ENCODE measurements around the gene ISCA2. TPM values are rescaled to one million over a fixed set of nuclear protein-coding genes. Genes with fewer than 3 reads are reported as not detected.

ISCA2 gene
- total and polyA plus RNA-seq, 3 experiments from 2014 or later, result 26.7 to 77.8 (median 28.6) TPM

DNA sequence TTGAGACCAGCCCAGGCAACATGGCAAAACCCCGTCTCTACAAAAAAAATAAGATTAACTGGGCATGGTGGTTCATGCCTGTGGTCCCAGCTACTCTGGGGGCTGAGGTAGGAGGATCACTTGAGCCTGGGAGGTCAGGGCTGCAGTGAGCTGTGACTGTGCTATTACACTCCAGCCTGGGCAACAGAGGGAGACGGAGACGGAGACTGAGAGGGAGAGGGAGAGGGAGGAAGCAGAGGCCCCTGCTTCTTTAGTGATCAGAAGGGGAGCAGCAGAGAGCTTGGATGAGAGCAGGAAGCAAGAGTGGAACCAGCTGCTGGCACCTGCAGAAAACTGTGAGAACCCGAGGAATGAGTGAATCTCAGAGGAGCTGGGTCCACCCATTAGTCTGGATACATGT is 45.9 kb downstream of the ISCA2 start:
- H3K4me1 ChIP-seq (ENCODE audit: insufficient read depth, low read length), result no peaks in the 10 kb centered on the region
- Mint-ChIP-seq H3K36me3 (no peaks in the 10 kb centered on the region), H3K9me3 (no peaks in the 10 kb centered on the region), H3K27ac (no peak overlapping the region), H3K4me1 (no peaks in the 10 kb centered on the region), H3K4me3 (no peak overlapping the region), H3K27me3 (no peaks in the 10 kb centered on the region)
- H3K27ac ChIP-seq (ENCODE audit: low read depth, low read length), result no peak overlapping the region
- no peak overlapping the region for H3K4me3 ChIP-seq (ENCODE audit: low read length)
- no peaks in the 10 kb centered on the region for H3K27me3 ChIP-seq (ENCODE audit: insufficient read depth, low read length, poor library complexity, severe bottlenecking)
- H3K36me3 ChIP-seq (ENCODE audit: insufficient read depth, low read length), result no peaks in the 10 kb centered on the region
- DNase-seq, result no peak
- POLR2A ChIA-PET, result no interaction called here
- CTCF ChIA-PET, result no interaction called here
- no peaks in the 10 kb centered on the region for H3K9me3 ChIP-seq (ENCODE audit: low read length)

DNA sequence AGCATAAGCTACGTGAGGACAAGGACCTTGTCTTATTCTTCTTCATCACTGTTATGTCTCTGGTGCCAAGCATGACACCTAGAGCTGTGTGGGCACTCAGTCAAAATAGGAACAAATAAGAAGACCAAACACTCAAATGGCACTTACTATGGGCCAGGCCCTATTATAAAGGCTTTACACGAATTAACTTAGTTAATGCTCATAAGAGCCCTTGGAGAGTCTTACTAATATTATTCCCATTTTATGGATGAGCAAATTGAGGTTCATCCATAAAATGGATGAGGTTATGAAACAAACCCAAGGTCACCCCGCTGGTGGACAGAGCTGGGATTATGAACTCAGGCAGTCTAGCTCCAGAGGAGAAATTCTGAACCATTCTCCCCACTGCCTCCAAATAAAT is 47.7 kb downstream of the ISCA2 start:
- Mint-ChIP-seq H3K27me3 (peaks cover 0 to 1% of the 10 kb centered on the region in 2 donors), H3K9me3 (no peaks in the 10 kb centered on the region), H3K36me3 (no peaks in the 10 kb centered on the region), H3K27ac (no peak overlapping the region), H3K4me1 (no peaks in the 10 kb centered on the region), H3K4me3 (no peak overlapping the region)
- H3K36me3 ChIP-seq (ENCODE audit: insufficient read depth, low read length), result no peaks in the 10 kb centered on the region
- no peaks in the 10 kb centered on the region for H3K27me3 ChIP-seq (ENCODE audit: insufficient read depth, low read length, poor library complexity, severe bottlenecking)
- H3K9me3 ChIP-seq (ENCODE audit: low read length), result no peaks in the 10 kb centered on the region
- ChIA-PET CTCF (no interaction called here), POLR2A (no interaction called here)
- no peak for DNase-seq
- no peaks in the 10 kb centered on the region for H3K4me1 ChIP-seq (ENCODE audit: insufficient read depth, low read length)
- H3K4me3 ChIP-seq (ENCODE audit: low read length), result no peak overlapping the region
- no peak overlapping the region for H3K27ac ChIP-seq (ENCODE audit: low read depth, low read length)

DNA sequence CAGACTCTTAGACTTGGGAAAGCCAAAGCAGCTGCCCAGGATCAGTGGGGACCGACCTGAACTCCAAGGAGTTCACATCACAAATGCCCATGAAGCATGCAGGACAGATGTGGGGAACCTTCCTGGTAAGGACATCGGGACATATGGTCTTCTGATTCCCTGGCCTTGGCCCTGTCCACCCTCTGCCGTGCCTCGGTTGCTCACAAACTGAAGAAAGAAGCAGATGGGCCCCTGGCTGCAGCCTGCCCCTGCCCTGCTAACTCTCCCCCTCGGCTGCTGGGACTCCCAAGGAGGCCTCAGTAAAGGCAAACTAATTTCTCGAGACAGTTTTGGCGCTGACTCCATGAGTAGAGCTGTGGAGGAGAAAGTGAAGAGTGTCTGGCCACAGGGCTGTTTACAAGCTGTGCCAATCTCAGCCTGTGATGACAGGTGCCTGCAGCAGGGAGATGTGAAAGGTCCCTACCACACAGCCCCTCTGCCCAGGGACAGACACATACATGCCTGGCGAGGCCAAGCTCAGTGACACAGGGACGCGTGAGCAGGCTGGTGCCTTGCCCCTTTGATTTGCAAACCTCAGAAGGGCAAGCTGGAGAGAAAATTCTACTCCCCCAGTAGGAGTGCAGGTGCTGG is 48.6 kb downstream of the ISCA2 start:
- Histone ChIP-seq H3K4me1 (ENCODE audit: insufficient read depth, low read length) (no peaks in the 10 kb centered on the region), H3K4me3 (ENCODE audit: low read length) (no peak overlapping the region), H3K36me3 (ENCODE audit: insufficient read depth, low read length) (no peaks in the 10 kb centered on the region), H3K27ac (ENCODE audit: low read depth, low read length) (no peak overlapping the region), H3K27me3 (ENCODE audit: insufficient read depth, low read length, poor library complexity, severe bottlenecking) (no peaks in the 10 kb centered on the region), H3K9me3 (ENCODE audit: low read length) (no peaks in the 10 kb centered on the region)
- Mint-ChIP-seq H3K4me3 (no peak overlapping the region), H3K36me3 (no peaks in the 10 kb centered on the region), H3K4me1 (no peaks in the 10 kb centered on the region), H3K27me3 (peaks cover 0 to 1% of the 10 kb centered on the region in 2 donors), H3K9me3 (no peaks in the 10 kb centered on the region), H3K27ac (no peak overlapping the region)
- CTCF ChIA-PET, result no interaction called here
- POLR2A ChIA-PET, result no interaction called here
- no peak for DNase-seq

DNA sequence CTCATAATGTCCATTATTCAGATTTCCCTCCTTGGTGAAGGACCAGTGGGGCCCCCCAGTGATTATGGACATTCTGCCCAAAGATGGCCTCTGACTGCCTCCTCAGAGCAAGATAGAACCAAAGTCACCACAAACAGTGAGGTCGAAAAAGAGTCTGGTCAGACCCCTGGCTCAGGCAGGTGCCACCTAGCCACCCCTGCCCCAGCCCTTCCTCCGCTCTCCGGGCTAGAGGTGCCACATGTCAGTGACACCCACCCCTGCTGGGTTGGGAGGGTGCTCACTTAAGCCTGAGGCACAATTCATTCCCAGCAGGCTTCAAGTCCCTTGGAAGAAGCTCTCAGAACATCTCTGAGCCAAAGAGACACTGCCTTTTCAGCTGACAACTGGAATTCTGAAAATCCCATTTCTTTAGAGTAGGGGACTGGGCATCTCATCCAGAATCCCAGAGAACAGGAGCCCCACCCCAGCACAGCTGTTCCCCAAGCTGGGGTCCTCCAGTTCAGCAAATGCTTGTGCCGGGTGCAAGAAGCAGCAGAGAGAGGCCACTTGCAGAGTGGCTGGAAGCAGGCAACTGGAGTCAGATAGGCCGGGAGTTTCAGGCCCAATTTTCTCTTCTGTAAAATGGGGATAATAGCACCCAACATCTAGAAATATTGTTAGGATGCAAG is 50.3 kb downstream of the ISCA2 start:
- Histone ChIP-seq H3K27me3 (ENCODE audit: insufficient read depth, low read length, poor library complexity, severe bottlenecking) (no peaks in the 10 kb centered on the region), H3K4me1 (ENCODE audit: insufficient read depth, low read length) (no peaks in the 10 kb centered on the region), H3K36me3 (ENCODE audit: insufficient read depth, low read length) (no peaks in the 10 kb centered on the region), H3K9me3 (ENCODE audit: low read length) (no peaks in the 10 kb centered on the region), H3K27ac (ENCODE audit: low read depth, low read length) (no peak overlapping the region), H3K4me3 (ENCODE audit: low read length) (no peak overlapping the region)
- ChIA-PET POLR2A (no interaction called here), CTCF (no interaction called here)
- Mint-ChIP-seq H3K36me3 (no peaks in the 10 kb centered on the region), H3K4me3 (no peak overlapping the region), H3K27me3 (peaks cover 0 to 1% of the 10 kb centered on the region in 2 donors), H3K27ac (no peak overlapping the region), H3K4me1 (no peaks in the 10 kb centered on the region), H3K9me3 (no peaks in the 10 kb centered on the region)
- no peak for DNase-seq

DNA sequence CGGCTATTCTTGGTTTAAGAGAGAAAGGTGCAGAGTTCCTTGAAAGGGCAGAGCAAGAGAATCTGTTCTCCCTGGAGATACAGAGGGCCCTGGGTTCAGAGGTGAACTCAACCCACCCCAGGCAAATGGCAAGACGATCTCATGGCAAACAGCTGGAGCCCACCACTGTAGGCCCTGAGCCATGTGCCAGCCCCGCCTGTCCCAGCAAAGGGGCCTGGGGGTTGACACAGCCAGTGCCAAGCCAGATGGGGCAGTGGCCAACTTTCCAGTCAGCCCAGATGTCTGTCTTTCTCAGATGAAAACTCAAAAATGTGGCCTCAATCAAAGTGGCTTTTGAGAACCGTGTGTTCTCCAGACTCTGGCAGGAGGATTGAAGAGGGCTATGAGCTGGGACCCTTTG is 51.8 kb downstream of the ISCA2 start:
- no peak for DNase-seq
- ChIA-PET CTCF (no interaction called here), POLR2A (no interaction called here)
- Histone ChIP-seq H3K4me3 (ENCODE audit: low read length) (no peak overlapping the region), H3K27me3 (ENCODE audit: insufficient read depth, low read length, poor library complexity, severe bottlenecking) (no peaks in the 10 kb centered on the region), H3K4me1 (ENCODE audit: insufficient read depth, low read length) (no peaks in the 10 kb centered on the region), H3K36me3 (ENCODE audit: insufficient read depth, low read length) (no peaks in the 10 kb centered on the region), H3K27ac (ENCODE audit: low read depth, low read length) (no peak overlapping the region), H3K9me3 (ENCODE audit: low read length) (no peaks in the 10 kb centered on the region)
- no peak overlapping the region for H3K27ac Mint-ChIP-seq
- H3K4me3 Mint-ChIP-seq, result no peak overlapping the region
- no peaks in the 10 kb centered on the region for H3K4me1 Mint-ChIP-seq
- no peaks in the 10 kb centered on the region for H3K36me3 Mint-ChIP-seq
- peaks cover 0 to 1% of the 10 kb centered on the region in 2 donors for H3K27me3 Mint-ChIP-seq
- no peaks in the 10 kb centered on the region for H3K9me3 Mint-ChIP-seq

DNA sequence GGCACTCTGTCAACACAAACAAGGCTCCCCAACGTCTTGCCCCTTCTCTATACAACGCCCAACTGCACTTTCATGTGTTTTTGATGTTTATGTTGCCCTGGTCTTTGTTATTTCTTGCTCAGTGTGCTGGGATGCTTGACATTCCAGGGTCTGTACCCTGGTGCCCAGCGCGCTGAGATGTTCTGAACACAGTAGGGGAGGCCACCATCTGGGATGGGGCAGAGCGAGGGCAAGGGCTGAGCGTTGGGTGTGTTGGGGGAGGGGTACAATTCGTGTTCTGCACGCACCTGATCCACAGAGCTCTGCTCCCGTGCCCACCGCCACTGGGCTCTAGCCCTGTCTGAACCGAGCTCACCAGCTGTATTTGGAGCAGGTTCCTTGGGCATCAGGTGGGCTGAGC is 52.9 kb downstream of the ISCA2 start:
- Histone ChIP-seq H3K9me3 (ENCODE audit: low read length) (no peaks in the 10 kb centered on the region), H3K36me3 (ENCODE audit: insufficient read depth, low read length) (no peaks in the 10 kb centered on the region), H3K4me1 (ENCODE audit: insufficient read depth, low read length) (no peaks in the 10 kb centered on the region), H3K4me3 (ENCODE audit: low read length) (no peak overlapping the region), H3K27me3 (ENCODE audit: insufficient read depth, low read length, poor library complexity, severe bottlenecking) (no peaks in the 10 kb centered on the region), H3K27ac (ENCODE audit: low read depth, low read length) (no peak overlapping the region)
- no peak overlapping the region for H3K4me3 Mint-ChIP-seq
- ChIA-PET CTCF (no interaction called here), POLR2A (no interaction called here)
- H3K27ac Mint-ChIP-seq, result no peak overlapping the region
- DNase-seq, result no peak
- H3K36me3 Mint-ChIP-seq, result peaks cover 0 to 3% (median 0%) of the 10 kb centered on the region in 3 donors
- no peaks in the 10 kb centered on the region for H3K9me3 Mint-ChIP-seq
- no peaks in the 10 kb centered on the region for H3K4me1 Mint-ChIP-seq
- peaks cover 0 to 1% of the 10 kb centered on the region in 2 donors for H3K27me3 Mint-ChIP-seq

Other genes starting within 250 kb of the ISCA2 start
- gene ABCD4, start 190.8 kb upstream of the ISCA2 start, total RNA-seq, result 10 to 100 TPM; 38.2 to 40.5 TPM
- gene ABCD4, start 190.8 kb upstream of the ISCA2 start, polyA plus RNA-seq, result 25.0 TPM
- gene VRTN, start 145.3 kb upstream of the ISCA2 start, total RNA-seq, result not detected
- gene VRTN, start 145.3 kb upstream of the ISCA2 start, polyA plus RNA-seq, result not detected
- not detected for gene SYNDIG1L, start 67.6 kb upstream of the ISCA2 start, total RNA-seq
- gene SYNDIG1L, start 67.6 kb upstream of the ISCA2 start, polyA plus RNA-seq, result not detected
- gene NPC2, start 460 bp upstream of the ISCA2 start, total RNA-seq, result 10 to 100 TPM; 17.1 to 18.3 TPM
- 75.6 TPM for gene NPC2, start 460 bp upstream of the ISCA2 start, polyA plus RNA-seq
- under 1 TPM; 0.24 to 0.42 TPM for gene LTBP2, start 118.5 kb downstream of the ISCA2 start, total RNA-seq
- gene LTBP2, start 118.5 kb downstream of the ISCA2 start, polyA plus RNA-seq, result 0.83 TPM
- 10 to 100 TPM; 37.0 to 37.7 TPM for gene AREL1, start 219.3 kb downstream of the ISCA2 start, total RNA-seq
- 28.6 TPM for gene AREL1, start 219.3 kb downstream of the ISCA2 start, polyA plus RNA-seq
- 10 to 100 TPM; 87.2 to 88.6 TPM for gene FCF1, start 219.4 kb downstream of the ISCA2 start, total RNA-seq
- gene FCF1, start 219.4 kb downstream of the ISCA2 start, polyA plus RNA-seq, result 33.0 TPM

Measured in CD8-positive, alpha-beta memory T cell (primary cell).